Karpas-422 (cell line): ENCODE measurements around the gene CSTF1. TPM values are rescaled to one million over a fixed set of nuclear protein-coding genes. Genes with fewer than 3 reads are reported as not detected.

Experiments used
- DNase-seq: peaks from one replicate; pipeline ENCODE4 v3.0.0-alpha.2; 2015
- H2AFZ ChIP-seq: fragments of 200-600 bp; sonication (generic); 2 replicates; pipeline ENCODE4 v1.6.1; 2014; ENCODE audit warnings: antibody characterized with exemption, low read length, mixed read lengths
- H3K27ac ChIP-seq: fragments of 200-600 bp; sonication (generic); 2 replicates; pipeline ENCODE4 v1.5.1; 2014; ENCODE audit warnings: mild to moderate bottlenecking, low read length, moderate library complexity
- H3K27me3 ChIP-seq: fragments of 200-600 bp; sonication (generic); 2 replicates; pipeline ENCODE4 v1.6.1; 2014; ENCODE audit warnings: low read length, mixed read lengths
- H3K36me3 ChIP-seq: fragments of 200-600 bp; sonication (generic); 2 replicates; pipeline ENCODE4 v1.6.1; 2014; ENCODE audit warnings: low read length, mixed read lengths; ENCODE audit not compliant: insufficient read depth
- H3K4me1 ChIP-seq: fragments of 200-600 bp; sonication (generic); 2 replicates; pipeline ENCODE4 v1.6.1; 2014; ENCODE audit warnings: mild to moderate bottlenecking, low read length, mixed read lengths
- H3K4me2 ChIP-seq: fragments of 200-600 bp; sonication (generic); 2 replicates; pipeline ENCODE4 v1.6.1; 2014; ENCODE audit warnings: low read length, low read depth, mild to moderate bottlenecking; ENCODE audit not compliant: poor library complexity, severe bottlenecking
- H3K4me3 ChIP-seq: fragments of 200-600 bp; sonication (generic); 2 replicates; pipeline ENCODE4 v1.5.1; 2014; ENCODE audit warnings: mild to moderate bottlenecking, antibody characterized with exemption, low read length, mixed read lengths
- H3K79me2 ChIP-seq: fragments of 200-600 bp; sonication (generic); 2 replicates; pipeline ENCODE4 v1.6.1; 2014; ENCODE audit warnings: mild to moderate bottlenecking, low read length, mixed read lengths
- H3K9ac ChIP-seq: fragments of 200-600 bp; sonication (generic); 2 replicates; pipeline ENCODE4 v1.6.0; 2014; ENCODE audit warnings: low read length
- H3K9me2 ChIP-seq: fragments of 200-600 bp; sonication (generic), shearing (Covaris generic); replicated peaks from 2 replicates; pipeline ENCODE4 v1.6.0; 2014; ENCODE audit warnings: mild to moderate bottlenecking, low read length, moderate library complexity; ENCODE audit not compliant: insufficient read depth
- H3K9me3 ChIP-seq: fragments of 300-700, 200-600 bp; sonication (generic); 2 replicates; pipeline ENCODE4 v1.6.1; 2014; ENCODE audit warnings: low read length, mixed read lengths
- H4K20me1 ChIP-seq: fragments of 200-600 bp; sonication (generic); 2 replicates; pipeline ENCODE4 v1.6.1; 2014; ENCODE audit warnings: mild to moderate bottlenecking, antibody characterized with exemption, low read length, low read depth; ENCODE audit not compliant: insufficient read depth
- total RNA-seq: library from RNA; depleted of rRNA; stranded (reverse); fragments of >200 nt; shearing (Covaris generic); gene quantifications from 2 replicates; pipeline ENCODE4 v1.2.3, GENCODE V29; 2014; ENCODE audit warnings: low replicate concordance

CSTF1 gene
- total RNA-seq, 1 experiment from 2014 or later, result 75.2 TPM

- H4K20me1 ChIP-seq, result no peaks in the 10 kb centered on the region
- no peaks in the 10 kb centered on the region for H3K79me2 ChIP-seq
- no peaks in the 10 kb centered on the region for H3K9me2 ChIP-seq
- H3K4me1 ChIP-seq, result no peaks in the 10 kb centered on the region
- H3K9me3 ChIP-seq, result no peaks in the 10 kb centered on the region
- DNase-seq, result no peak
- H3K27ac ChIP-seq, result no peak overlapping the region
- no peak overlapping the region for H3K4me2 ChIP-seq
- H3K36me3 ChIP-seq, result no peaks in the 10 kb centered on the region
- no peak overlapping the region for H2AFZ ChIP-seq
- H3K9ac ChIP-seq, result no peak overlapping the region
- no peaks in the 10 kb centered on the region for H3K27me3 ChIP-seq
- H3K4me3 ChIP-seq, result no peak overlapping the region
Observed at GRCh38 chr20:56422824-56423189, 30.4 kb downstream of the CSTF1 start.

GRCh38 chr20:56423211-56423610 is 30.8 kb downstream of the CSTF1 start:
- no peaks in the 10 kb centered on the region for H3K36me3 ChIP-seq
- H3K4me3 ChIP-seq, result no peak overlapping the region
- H3K79me2 ChIP-seq, result no peaks in the 10 kb centered on the region
- H4K20me1 ChIP-seq, result no peaks in the 10 kb centered on the region
- H3K9ac ChIP-seq, result no peak overlapping the region
- H3K9me2 ChIP-seq, result no peaks in the 10 kb centered on the region
- H2AFZ ChIP-seq, result no peak overlapping the region
- H3K27ac ChIP-seq, result no peak overlapping the region
- H3K4me2 ChIP-seq, result no peak overlapping the region
- no peaks in the 10 kb centered on the region for H3K9me3 ChIP-seq
- H3K4me1 ChIP-seq, result no peaks in the 10 kb centered on the region
- H3K27me3 ChIP-seq, result no peaks in the 10 kb centered on the region
- no peak for DNase-seq

- H3K9ac ChIP-seq, result no peak overlapping the region
- no peak for DNase-seq
- H4K20me1 ChIP-seq, result no peaks in the 10 kb centered on the region
- H3K79me2 ChIP-seq, result no peaks in the 10 kb centered on the region
- no peak overlapping the region for H3K27ac ChIP-seq
- H3K9me2 ChIP-seq, result no peaks in the 10 kb centered on the region
- no peaks in the 10 kb centered on the region for H3K4me1 ChIP-seq
- H3K4me3 ChIP-seq, result no peak overlapping the region
- H3K36me3 ChIP-seq, result no peaks in the 10 kb centered on the region
- no peak overlapping the region for H2AFZ ChIP-seq
- no peaks in the 10 kb centered on the region for H3K9me3 ChIP-seq
- H3K4me2 ChIP-seq, result no peak overlapping the region
- no peaks in the 10 kb centered on the region for H3K27me3 ChIP-seq
Observed at GRCh38 chr20:56423886-56424285, 31.4 kb downstream of the CSTF1 start.

- Histone ChIP-seq H3K27me3 (no peaks in the 10 kb centered on the region), H4K20me1 (no peaks in the 10 kb centered on the region), H3K4me3 (no peak overlapping the region), H3K9me2 (no peaks in the 10 kb centered on the region), H3K79me2 (no peaks in the 10 kb centered on the region), H3K9ac (no peak overlapping the region), H2AFZ (no peak overlapping the region), H3K4me2 (no peak overlapping the region), H3K36me3 (no peaks in the 10 kb centered on the region), H3K4me1 (peaks cover 8% of the 10 kb centered on the region), H3K9me3 (no peaks in the 10 kb centered on the region), H3K27ac (no peak overlapping the region)
- no peak for DNase-seq
Observed at GRCh38 chr20:56424931-56425330, 32.5 kb downstream of the CSTF1 start.

- no peak overlapping the region for H3K4me2 ChIP-seq
- no peak for DNase-seq
- H2AFZ ChIP-seq, result no peak overlapping the region
- H3K4me1 ChIP-seq, result peaks cover 8% of the 10 kb centered on the region
- H3K27ac ChIP-seq, result no peak overlapping the region
- no peaks in the 10 kb centered on the region for H3K79me2 ChIP-seq
- H3K9ac ChIP-seq, result no peak overlapping the region
- no peaks in the 10 kb centered on the region for H3K9me3 ChIP-seq
- H3K9me2 ChIP-seq, result no peaks in the 10 kb centered on the region
- H3K36me3 ChIP-seq, result no peaks in the 10 kb centered on the region
- H3K27me3 ChIP-seq, result no peaks in the 10 kb centered on the region
- no peaks in the 10 kb centered on the region for H4K20me1 ChIP-seq
- H3K4me3 ChIP-seq, result no peak overlapping the region
Observed at GRCh38 chr20:56426026-56426425, 33.6 kb downstream of the CSTF1 start.

GRCh38 chr20:56426926-56427325 is 34.5 kb downstream of the CSTF1 start:
- H3K9ac ChIP-seq, result no peak overlapping the region
- H3K36me3 ChIP-seq, result no peaks in the 10 kb centered on the region
- no peaks in the 10 kb centered on the region for H3K79me2 ChIP-seq
- no peak for DNase-seq
- no peaks in the 10 kb centered on the region for H4K20me1 ChIP-seq
- H2AFZ ChIP-seq, result no peak overlapping the region
- H3K9me2 ChIP-seq, result no peaks in the 10 kb centered on the region
- H3K27ac ChIP-seq, result no peak overlapping the region
- H3K4me2 ChIP-seq, result no peak overlapping the region
- H3K4me3 ChIP-seq, result no peak overlapping the region
- H3K27me3 ChIP-seq, result no peaks in the 10 kb centered on the region
- H3K9me3 ChIP-seq, result no peaks in the 10 kb centered on the region
- H3K4me1 ChIP-seq, result peaks cover 8% of the 10 kb centered on the region

GRCh38 chr20:56427797-56428196 is 35.4 kb downstream of the CSTF1 start:
- no peak overlapping the region for H3K9ac ChIP-seq
- no peaks in the 10 kb centered on the region for H3K79me2 ChIP-seq
- H2AFZ ChIP-seq, result no peak overlapping the region
- no peaks in the 10 kb centered on the region for H4K20me1 ChIP-seq
- no peaks in the 10 kb centered on the region for H3K27me3 ChIP-seq
- H3K9me2 ChIP-seq, result no peaks in the 10 kb centered on the region
- H3K4me3 ChIP-seq, result no peak overlapping the region
- H3K9me3 ChIP-seq, result no peaks in the 10 kb centered on the region
- peaks cover 8% of the 10 kb centered on the region for H3K4me1 ChIP-seq
- DNase-seq, result no peak
- no peak overlapping the region for H3K4me2 ChIP-seq
- no peak overlapping the region for H3K27ac ChIP-seq
- H3K36me3 ChIP-seq, result no peaks in the 10 kb centered on the region

- no peaks in the 10 kb centered on the region for H3K9me2 ChIP-seq
- no peak overlapping the region for H3K4me2 ChIP-seq
- H3K4me1 ChIP-seq, result peaks cover 8% of the 10 kb centered on the region
- DNase-seq, result no peak
- no peaks in the 10 kb centered on the region for H3K36me3 ChIP-seq
- H3K9ac ChIP-seq, result no peak overlapping the region
- no peaks in the 10 kb centered on the region for H4K20me1 ChIP-seq
- no peak overlapping the region for H3K27ac ChIP-seq
- H2AFZ ChIP-seq, result no peak overlapping the region; the same call in 1 of the 2 replicates
- no peaks in the 10 kb centered on the region for H3K27me3 ChIP-seq
- H3K9me3 ChIP-seq, result no peaks in the 10 kb centered on the region
- H3K4me3 ChIP-seq, result no peak overlapping the region
- H3K79me2 ChIP-seq, result no peaks in the 10 kb centered on the region
Observed at GRCh38 chr20:56428410-56428809, 36.0 kb downstream of the CSTF1 start.

GRCh38 chr20:56428881-56429280 is 36.4 kb downstream of the CSTF1 start:
- no peaks in the 10 kb centered on the region for H3K79me2 ChIP-seq
- H2AFZ ChIP-seq, result no peak overlapping the region; the same call in 1 of the 2 replicates
- H3K36me3 ChIP-seq, result no peaks in the 10 kb centered on the region
- no peak overlapping the region for H3K4me3 ChIP-seq
- no peak overlapping the region for H3K27ac ChIP-seq
- no peak for DNase-seq
- H3K4me1 ChIP-seq, result peaks cover 8% of the 10 kb centered on the region
- H3K9me3 ChIP-seq, result no peaks in the 10 kb centered on the region
- H3K4me2 ChIP-seq, result no peak overlapping the region
- H4K20me1 ChIP-seq, result no peaks in the 10 kb centered on the region
- H3K27me3 ChIP-seq, result no peaks in the 10 kb centered on the region
- no peak overlapping the region for H3K9ac ChIP-seq
- H3K9me2 ChIP-seq, result no peaks in the 10 kb centered on the region
